Nephron progenitor cell (in vitro differentiated cells): ENCODE results near the gene CPD.
A peak's percentile ranks its signal among the peaks of the same experiment; 100 is the strongest.

ENCODE experiments used
- DNase-seq: peaks from one replicate; pipeline ENCODE4 v3.0.0; 2021
- H3K27ac Mint-ChIP-seq: 2 replicates; pipeline ENCODE4 v1.8.0; 2021; ENCODE audit warnings: mild to moderate bottlenecking, moderate library complexity, mixed read lengths
- H3K27me3 Mint-ChIP-seq: 2 replicates; pipeline ENCODE4 v1.8.0; 2021; ENCODE audit warnings: mild to moderate bottlenecking, low read depth, mixed read lengths; ENCODE audit not compliant: poor library complexity
- H3K36me3 Mint-ChIP-seq: 2 replicates; pipeline ENCODE4 v1.8.0; 2021; ENCODE audit warnings: low read depth, mixed read lengths
- H3K4me1 Mint-ChIP-seq: 2 replicates; pipeline ENCODE4 v1.8.0; 2021; ENCODE audit warnings: mixed read lengths
- H3K4me3 Mint-ChIP-seq: 2 replicates; pipeline ENCODE4 v1.8.0; 2021; ENCODE audit warnings: mild to moderate bottlenecking, moderate library complexity, mixed read lengths
- H3K9me3 Mint-ChIP-seq: 2 replicates; pipeline ENCODE4 v1.8.0; 2021; ENCODE audit warnings: mild to moderate bottlenecking, moderate library complexity, mixed read lengths
- CTCF ChIP-seq: fragments of 200-600 bp; sonication (generic); IDR thresholded peaks from 2 replicates; pipeline ENCODE4 v1.5.0; 2021; ENCODE audit warnings: antibody characterized with exemption

The CPD gene

GRCh38 chr17:30381340-30381659 is 2.6 kb downstream of the CPD start:
- no peak for DNase-seq
- Mint-ChIP-seq H3K4me3 (peak overlapping the region; percentile 88), H3K9me3 (peaks cover 6% of the 10 kb centered on the region), H3K27ac (no peak overlapping the region), H3K4me1 (peaks cover 71% of the 10 kb centered on the region), H3K27me3 (peaks cover 10% of the 10 kb centered on the region), H3K36me3 (peaks cover 15% of the 10 kb centered on the region)
- no peak for TF ChIP-seq CTCF

- peaks cover 61% of the 10 kb centered on the region for H3K4me1 Mint-ChIP-seq
- DNase-seq = no peak
- H3K4me3 Mint-ChIP-seq = peak overlapping the region; percentile 54
- no peak for TF ChIP-seq CTCF
- peaks cover 6% of the 10 kb centered on the region for H3K27me3 Mint-ChIP-seq
- H3K27ac Mint-ChIP-seq = no peak overlapping the region
- H3K9me3 Mint-ChIP-seq = peaks cover 5% of the 10 kb centered on the region
- H3K36me3 Mint-ChIP-seq = peaks cover 22% of the 10 kb centered on the region
Observed at GRCh38 chr17:30382345-30382744, 3.6 kb downstream of the CPD start.

- TF ChIP-seq CTCF = no peak
Observed at GRCh38 chr17:30388321-30389179, 9.8 kb downstream of the CPD start.

GRCh38 chr17:30389756-30390300 is 11.1 kb downstream of the CPD start:
- no peaks in the 10 kb centered on the region for H3K27me3 Mint-ChIP-seq
- peaks cover 8% of the 10 kb centered on the region for H3K4me1 Mint-ChIP-seq
- H3K4me3 Mint-ChIP-seq = no peak overlapping the region

More at GRCh38 chr17:30388321-30389179, 9.8 kb downstream of the CPD start:
- H3K36me3 Mint-ChIP-seq = peaks cover 63% of the 10 kb centered on the region
- no peaks in the 10 kb centered on the region for H3K27me3 Mint-ChIP-seq
- no peak overlapping the region for H3K27ac Mint-ChIP-seq
- peak; percentile 21 for DNase-seq
- H3K4me3 Mint-ChIP-seq = no peak overlapping the region
- no peaks in the 10 kb centered on the region for H3K9me3 Mint-ChIP-seq
- peaks cover 8% of the 10 kb centered on the region for H3K4me1 Mint-ChIP-seq

DNA sequence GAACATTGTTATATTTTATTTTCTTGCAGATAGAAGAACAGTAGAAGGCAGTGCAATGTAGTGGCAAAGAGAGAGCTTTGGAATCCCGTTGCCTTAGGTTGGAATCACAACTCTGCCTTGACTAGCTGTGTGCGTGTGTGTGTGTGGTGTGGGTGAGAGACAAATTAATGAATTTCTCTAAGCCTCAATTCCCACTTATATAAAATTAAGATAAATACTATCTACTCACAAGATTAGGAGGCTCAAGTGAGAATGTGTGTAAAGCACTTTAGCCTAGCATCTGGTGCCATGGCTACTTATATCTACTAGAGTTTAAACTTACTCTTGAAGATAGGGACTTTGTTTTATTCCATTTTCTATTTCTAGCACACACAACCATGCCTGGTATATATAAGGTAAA is 12.8 kb downstream of the CPD start:
- no peaks in the 10 kb centered on the region for H3K27me3 Mint-ChIP-seq
- H3K36me3 Mint-ChIP-seq = peaks cover 45% of the 10 kb centered on the region
- H3K9me3 Mint-ChIP-seq = no peaks in the 10 kb centered on the region

More at GRCh38 chr17:30389756-30390300, 11.1 kb downstream of the CPD start:
- peaks cover 61% of the 10 kb centered on the region for H3K36me3 Mint-ChIP-seq
- H3K27ac Mint-ChIP-seq = no peak overlapping the region
- no peak for DNase-seq
- H3K9me3 Mint-ChIP-seq = no peaks in the 10 kb centered on the region
- no peak for TF ChIP-seq CTCF

More for the DNA sequence above, 12.8 kb downstream of the CPD start:
- peak overlapping the region; percentile 61 for H3K27ac Mint-ChIP-seq
- no peak for TF ChIP-seq CTCF
- no peak overlapping the region for H3K4me3 Mint-ChIP-seq
- peaks cover 25% of the 10 kb centered on the region for H3K4me1 Mint-ChIP-seq
- DNase-seq = no peak
